Measurements from ENCODE around the gene CHST11.

- no peak for TF ChIP-seq POLR2A (IDR thresholded peaks at IDR 0.05; ENCODE audit: low read depth, low read length)
- no peak for TF ChIP-seq POLR2AphosphoS5 (IDR thresholded peaks at IDR 0.05; ENCODE audit: low read depth, low read length)
- no peak for TF ChIP-seq TAF1 (IDR thresholded peaks at IDR 0.05; ENCODE audit: low read depth, low read length)
- no peak for TF ChIP-seq PAX5 (IDR thresholded peaks at IDR 0.05; ENCODE audit: insufficient read depth, low read length, severe bottlenecking)
- TF ChIP-seq POU2F2 (IDR thresholded peaks at IDR 0.05; ENCODE audit: low read depth, low read length): no peak
- no peak for TF ChIP-seq SPI1 (IDR thresholded peaks at IDR 0.05; ENCODE audit: low read depth, low read length)
Measured at GRCh38 chr12:104590022-104590421, 133.3 kb downstream of the CHST11 start.
